NCI-H524 treated with DMSO at 0.1 percent for 48 hours (cell line): ENCODE results near the gene POMT2.
"Not testable (repeated sequence)": the region's sequence is repeated elsewhere in the genome, so short reads cannot be mapped to it uniquely, and the experiment has no call there.

Experiments used
- DNase-seq: peaks from one replicate; lab custom pipeline; 2025; lab: John Stamatoyannopoulos, UW

Gene POMT2

GRCh38 chr14:77296906-77297305 lies 23.8 kb downstream of the POMT2 start:
- no peak for DNase-seq

GRCh38 chr14:77296155-77296554 lies 24.5 kb downstream of the POMT2 start:
- no peak for DNase-seq

- DNase-seq: no peak
Observed at GRCh38 chr14:77290705-77291104, 30.0 kb downstream of the POMT2 start.

- DNase-seq: no peak
Observed at GRCh38 chr14:77286576-77286975, 34.1 kb downstream of the POMT2 start.

DNA sequence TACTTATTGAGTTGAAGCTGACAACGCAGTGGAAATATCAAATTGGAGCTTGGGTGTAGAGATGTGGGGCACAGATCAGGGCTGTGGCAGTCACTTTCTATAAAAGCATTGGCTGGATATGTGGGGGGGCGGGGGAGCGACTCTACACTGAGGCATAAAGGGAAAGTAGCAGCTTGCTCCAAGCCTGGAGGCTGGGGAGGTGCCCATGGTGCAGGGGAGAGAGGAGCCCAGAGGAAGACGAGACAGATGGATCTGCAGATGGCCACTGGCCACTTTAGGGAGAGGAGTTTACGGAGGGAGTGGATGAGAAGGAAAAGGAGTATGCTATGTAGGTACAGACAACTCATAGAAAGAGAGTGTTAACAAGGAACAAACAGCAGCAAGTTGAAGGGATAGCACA lies 36.2 kb downstream of the POMT2 start:
- DNase-seq: peak; percentile 99

DNA sequence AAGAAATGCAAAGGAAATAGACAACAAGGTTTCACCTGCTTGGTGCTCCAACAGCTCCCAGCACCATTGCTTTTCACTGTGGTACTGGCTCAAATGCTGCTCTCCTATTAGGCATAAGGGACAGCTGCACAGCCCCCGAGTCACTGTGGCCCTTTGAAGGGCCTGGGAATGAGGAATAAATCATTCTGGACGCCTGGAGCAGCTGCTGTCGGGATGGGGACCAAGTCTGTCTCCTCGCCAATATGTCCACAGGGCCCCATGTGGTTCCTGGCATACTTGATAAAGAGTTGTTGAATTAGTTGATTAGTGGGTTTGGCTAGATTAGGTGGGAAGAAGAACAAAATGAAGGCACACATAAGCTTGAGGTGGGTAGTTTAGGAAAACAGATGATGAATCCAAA lies 36.6 kb downstream of the POMT2 start:
- DNase-seq: peak; percentile 92

DNA sequence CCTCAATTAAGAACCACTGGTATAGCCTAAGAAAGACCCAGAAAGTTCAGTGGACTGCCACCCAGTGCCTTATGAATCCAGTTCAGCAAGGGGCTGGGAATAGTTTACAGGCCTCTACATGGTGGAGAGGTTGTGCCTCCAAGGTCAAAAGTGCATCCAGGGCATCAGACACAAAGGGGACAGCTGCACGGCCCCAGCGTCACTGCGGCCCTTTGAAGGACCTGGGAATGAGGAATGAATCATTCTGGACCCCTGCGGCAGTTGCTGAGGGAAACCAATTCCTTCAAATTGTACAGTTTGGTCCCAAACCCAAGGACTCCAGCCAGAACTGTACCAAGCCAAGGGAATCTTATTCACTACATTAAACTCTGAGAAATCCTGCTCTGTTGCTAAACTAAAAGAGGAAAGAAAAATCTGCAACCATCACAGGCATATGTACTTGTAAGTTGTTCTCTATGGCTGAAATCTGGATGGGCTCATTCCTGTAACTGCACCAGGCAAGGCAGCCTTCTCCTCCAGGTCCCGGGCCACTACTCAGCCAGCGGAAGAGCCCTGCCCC lies 38.8 kb downstream of the POMT2 start:
- DNase-seq: no peak

DNA sequence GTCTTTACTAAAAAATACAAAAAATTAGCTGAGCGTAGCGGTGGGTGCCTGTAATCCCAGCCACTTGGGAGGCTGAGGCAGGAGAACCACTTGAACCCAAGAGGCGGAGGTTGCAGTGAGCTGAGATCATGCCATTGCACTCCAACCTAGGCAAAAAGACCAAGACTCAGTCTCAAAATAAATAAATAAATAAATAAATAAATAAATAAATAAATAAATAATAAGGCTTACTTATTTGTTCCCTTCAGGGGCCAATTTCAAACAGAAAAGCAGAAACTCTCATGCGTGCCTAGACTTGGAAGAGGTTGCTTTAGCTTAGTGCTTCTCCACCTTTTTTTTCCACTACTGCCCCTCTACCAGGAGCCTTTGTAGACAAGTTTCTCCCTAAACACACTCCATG lies 39.8 kb downstream of the POMT2 start:
- not testable (repeated sequence) for DNase-seq

DNA sequence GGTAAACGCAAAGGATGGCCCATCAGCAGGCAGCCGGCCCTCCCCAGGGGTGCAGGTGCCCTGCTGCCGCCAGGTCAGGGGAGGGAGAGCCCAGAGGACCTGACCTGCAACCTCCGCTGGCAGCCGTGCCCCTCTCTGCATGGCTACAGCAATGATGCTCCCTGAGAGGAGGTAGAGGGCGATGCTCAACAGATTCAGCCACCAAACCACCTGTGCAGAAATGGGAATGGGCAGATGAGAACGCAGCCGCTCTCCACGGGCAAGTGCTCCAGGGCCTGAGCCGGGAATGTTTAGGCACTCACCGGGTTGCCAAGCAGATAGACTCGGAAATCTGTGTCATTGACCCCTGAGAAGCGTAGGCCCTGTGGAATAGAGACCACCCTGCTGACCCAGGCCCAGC lies 41.0 kb downstream of the POMT2 start:
- no peak for DNase-seq

- no peak for DNase-seq
Observed at GRCh38 chr14:77278461-77279230, 42.0 kb downstream of the POMT2 start.

DNA sequence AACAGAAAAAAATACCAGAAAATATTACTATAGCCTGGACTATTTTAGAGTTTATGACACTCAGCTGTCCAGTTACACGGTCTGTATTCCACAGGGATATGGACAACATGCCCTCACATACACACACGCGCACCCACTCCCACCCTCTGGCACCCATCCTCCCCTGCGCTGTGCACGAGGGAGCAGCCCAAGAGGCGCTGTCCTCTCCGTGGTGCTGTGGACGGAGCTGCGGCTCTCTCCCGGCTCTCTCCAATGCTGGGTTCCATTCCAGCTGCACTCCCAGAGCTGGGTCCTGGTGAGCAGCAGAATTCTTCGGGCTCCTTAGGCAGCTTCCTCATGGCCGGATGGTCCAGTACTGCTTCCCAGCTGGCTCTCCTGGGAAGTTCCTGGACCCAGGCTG lies 43.7 kb downstream of the POMT2 start:
- DNase-seq: no peak

GRCh38 chr14:77276295-77276935 lies 44.3 kb downstream of the POMT2 start:
- DNase-seq: no peak

- DNase-seq: no peak
Observed at GRCh38 chr14:77275601-77276017, 45.1 kb downstream of the POMT2 start.

DNA sequence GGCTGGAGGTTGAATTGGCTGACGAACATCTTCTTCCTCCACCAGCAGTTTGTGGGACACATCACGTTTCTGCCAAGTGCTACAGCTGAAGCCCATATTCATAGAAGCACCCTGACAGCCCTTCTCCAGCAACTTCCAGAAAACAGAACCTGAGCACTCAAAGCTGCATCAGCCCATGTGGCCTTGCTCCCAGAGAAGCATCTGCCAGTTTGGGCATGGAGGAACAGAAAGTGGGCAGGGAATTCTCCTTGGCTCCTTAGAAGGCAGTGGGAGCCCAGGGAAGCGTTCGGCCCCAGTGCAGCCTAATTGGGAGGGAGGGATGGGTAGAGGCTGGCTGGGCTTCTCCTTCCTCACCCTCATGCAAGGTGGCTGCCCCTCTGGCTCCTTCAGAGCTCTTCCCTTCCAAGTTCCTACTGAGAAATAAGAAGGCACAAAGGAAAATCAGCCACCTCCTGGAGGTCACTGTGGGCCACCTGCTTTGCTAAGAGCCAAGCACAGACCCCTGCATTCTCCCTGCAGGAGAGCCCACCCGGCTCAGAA lies 45.6 kb downstream of the POMT2 start:
- no peak for DNase-seq

- no peak for DNase-seq
Observed at GRCh38 chr14:77273796-77274195, 46.9 kb downstream of the POMT2 start.

DNA sequence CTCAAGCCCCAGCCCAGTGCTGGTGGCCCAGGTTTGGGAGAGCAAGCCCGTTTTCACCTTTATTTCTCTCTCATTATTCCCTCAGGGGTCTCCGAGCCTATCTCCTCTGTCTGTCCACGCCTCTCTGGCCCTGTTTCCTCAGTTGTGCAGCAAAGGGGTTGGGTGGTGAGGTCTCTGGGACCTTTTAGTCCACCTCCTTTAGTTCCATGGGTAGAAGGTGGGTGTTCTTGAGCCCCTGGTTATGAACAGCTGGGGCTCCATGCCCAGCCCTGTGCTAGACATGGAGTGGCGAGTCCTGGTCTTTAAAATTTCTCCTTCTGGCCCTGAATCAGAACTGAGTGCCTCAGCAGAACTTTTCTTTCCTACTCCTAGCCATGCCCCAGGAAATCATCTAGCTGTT lies 48.4 kb downstream of the POMT2 start:
- DNase-seq: no peak

DNA sequence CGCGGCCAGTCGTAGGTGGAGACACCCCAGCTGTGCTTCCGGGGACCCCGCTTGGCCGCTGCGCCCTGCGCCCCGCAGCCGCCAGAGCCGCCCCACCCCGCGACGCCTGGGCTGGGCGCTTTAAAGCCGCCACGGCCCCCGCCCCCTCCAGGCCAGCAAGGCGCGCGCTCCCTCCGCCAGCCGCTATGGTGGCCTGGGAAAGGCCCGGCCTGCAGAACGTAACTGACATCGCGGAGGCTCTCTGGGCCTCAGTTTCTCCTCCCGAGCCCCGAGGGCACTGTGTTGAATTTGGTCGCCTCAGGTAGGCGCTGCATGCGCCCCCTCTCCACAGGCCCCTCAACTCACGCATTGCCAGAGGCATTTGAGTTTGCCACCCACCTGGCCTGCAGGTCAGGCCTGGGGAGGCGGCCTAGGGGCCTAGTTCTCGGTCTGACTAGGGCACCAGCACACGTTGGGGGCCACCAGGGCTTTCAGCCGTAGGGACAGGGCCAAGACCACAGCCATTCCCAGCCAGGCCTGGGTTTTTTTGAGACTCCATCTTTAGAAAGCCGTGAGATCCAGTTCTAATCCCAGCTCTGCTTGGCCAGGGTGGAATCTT lies 49.5 kb downstream of the POMT2 start, which contains the start of gene NGB:
Gene NGB (minus strand): TSS at position 94 of the 598 bp plus-strand sequence. CDS start 269 bp downstream, outside the sequence.
- no peak for DNase-seq

DNA sequence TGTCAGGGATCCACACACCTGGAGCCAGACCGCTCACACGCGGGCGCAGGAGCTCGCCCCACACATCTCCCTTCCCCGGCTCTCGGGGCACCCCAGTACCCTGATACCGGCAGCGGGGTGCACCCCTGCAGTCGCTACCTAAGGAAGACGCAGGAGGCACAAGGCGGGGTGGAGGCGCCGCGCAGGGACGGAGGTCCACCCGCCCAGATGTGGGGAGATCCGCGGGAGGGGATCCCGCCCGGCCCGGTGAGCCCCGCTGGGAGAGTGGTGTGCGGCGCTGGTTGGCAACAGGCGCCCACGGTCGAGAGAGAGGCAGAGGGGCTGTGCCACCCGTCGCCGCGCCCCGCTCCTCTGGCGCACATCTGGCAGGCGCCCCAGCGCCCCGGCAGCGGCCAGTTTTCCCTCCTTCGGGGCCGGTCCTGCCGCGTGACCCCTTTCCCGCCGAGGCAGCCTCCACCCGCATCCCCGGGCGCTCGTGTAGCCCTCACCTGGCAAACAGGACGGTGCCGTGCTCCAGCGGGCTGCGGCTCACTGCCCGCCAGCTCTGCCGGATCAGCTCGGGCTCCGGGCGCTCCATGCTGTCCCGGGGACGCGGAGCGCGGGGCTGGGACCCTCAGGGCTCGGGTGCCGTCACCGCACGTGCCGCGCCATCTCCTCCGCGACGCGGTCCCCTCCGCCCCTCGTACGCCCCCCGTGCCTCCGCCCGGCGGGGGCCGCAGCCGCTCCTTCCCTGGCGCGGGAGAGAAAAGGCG lies 50.1 kb downstream of the POMT2 start:
- DNase-seq: no peak

GRCh38 chr14:77268989-77269600 lies 51.6 kb downstream of the POMT2 start:
- DNase-seq: peak; percentile 70

GRCh38 chr14:77267937-77268699 lies 52.6 kb downstream of the POMT2 start:
- no peak for DNase-seq

- DNase-seq: no peak
Observed at GRCh38 chr14:77266336-77266735, 54.3 kb downstream of the POMT2 start.
